H1 (cell line): ENCODE data around the gene CHRM4. TPM values are rescaled to one million over a fixed set of nuclear protein-coding genes. Genes with fewer than 3 reads are reported as not detected.

ENCODE experiments used
- CTCF ChIA-PET: fragments of 300-600 bp; sonication (Branson Sonifier 250); formaldehyde crosslinking; loops from one replicate; lab custom pipeline; 2021; ENCODE audit not compliant: partially characterized antibody; lab: Charles Lee
- POLR2A ChIA-PET: fragments of 300-600 bp; sonication (Branson Sonifier 250); formaldehyde crosslinking; loops from one replicate; lab custom pipeline; 2021; ENCODE audit warnings: inconsistent platforms; ENCODE audit not compliant: partially characterized antibody; lab: Charles Lee
- DNase-seq, 2 experiments: peaks; one replicate each; pipeline versions ENCODE4 v3.0.0 to v3.0.0-alpha.2; 2010 to 2022; ENCODE audit warnings: low spot score in 2 of 2, low read depth in 1 of 2, mixed read lengths in 1 of 2
- FAIRE-seq: peaks from 2 replicates; lab custom pipeline; 2011; peaks lifted over from hg19 to GRCh38; lab: Jason Lieb, UNC
- H2AFZ ChIP-seq: 2 replicates; pipeline ENCODE4 v1.8.1; 2012; ENCODE audit warnings: low read length, inconsistent platforms
- H2AK5ac ChIP-seq: 2 replicates; pipeline ENCODE4 v1.6.1; 2013; ENCODE audit warnings: low read depth, low read length
- H2BK120ac ChIP-seq: replicated peaks from 2 replicates; pipeline ENCODE3; 2013; ENCODE audit warnings: low read depth, low read length, inconsistent platforms
- H2BK12ac ChIP-seq: 2 replicates; pipeline ENCODE4 v1.6.1; 2013; ENCODE audit warnings: low read depth, low read length
- H2BK15ac ChIP-seq: 2 replicates; pipeline ENCODE4 v1.6.1; 2013; ENCODE audit warnings: low read length
- H2BK20ac ChIP-seq: 2 replicates; pipeline ENCODE4 v1.6.1; 2013; ENCODE audit warnings: low read length
- H2BK5ac ChIP-seq: 2 replicates; pipeline ENCODE4 v1.6.1; 2013; ENCODE audit warnings: low read depth, low read length
- H3K14ac ChIP-seq: 2 replicates; pipeline ENCODE4 v1.6.1; 2013; ENCODE audit warnings: inconsistent platforms; ENCODE audit not compliant: insufficient read length
- H3K18ac ChIP-seq: 2 replicates; pipeline ENCODE4 v1.6.1; 2013; ENCODE audit warnings: low read length; ENCODE audit errors: extremely low read depth
- H3K23ac ChIP-seq: 2 replicates; pipeline ENCODE4 v1.6.1; 2013; ENCODE audit warnings: inconsistent platforms; ENCODE audit not compliant: insufficient read length
- H3K23me2 ChIP-seq: 2 replicates; pipeline ENCODE4 v1.6.1; 2013; ENCODE audit warnings: low read depth, low read length
- H3K27ac ChIP-seq: 2 replicates; pipeline ENCODE4 v1.6.1; 2011; ENCODE audit warnings: low read depth, low read length, inconsistent platforms
- H3K27me3 ChIP-seq, 4 experiments: replicated peaks in 1 of 4; 1 replicate in 1 of 4; 2 replicates in 3 of 4; pipeline versions ENCODE4 v1.6.1 to v1.8.1; 2011 to 2013; ENCODE audit warnings: low read length in 3 of 4, mild to moderate bottlenecking in 3 of 4, inconsistent platforms in 2 of 4, mixed read lengths in 2 of 4, moderate library complexity in 1 of 4; ENCODE audit not compliant: control insufficient read depth in 3 of 4, insufficient read depth in 3 of 4; ENCODE audit errors: extremely low read depth in 1 of 4
- H3K36me3 ChIP-seq, 4 experiments: 2 replicates each; pipeline versions ENCODE4 v1.6.1 to v1.8.1; 2011 to 2013; ENCODE audit warnings: mild to moderate bottlenecking in 4 of 4, low read length in 3 of 4, moderate library complexity in 2 of 4, control low read depth in 1 of 4, inconsistent platforms in 1 of 4; ENCODE audit not compliant: insufficient read depth in 4 of 4, control insufficient read depth in 2 of 4
- H3K4ac ChIP-seq: replicated peaks from 2 replicates; pipeline ENCODE3; 2013; ENCODE audit warnings: low read length, low read depth, mixed read lengths, inconsistent platforms; ENCODE audit not compliant: insufficient read length
- H3K4me1 ChIP-seq, 4 experiments: replicated peaks in 1 of 4; 1 replicate in 1 of 4; 2 replicates in 3 of 4; pipeline versions ENCODE4 v1.6.1 to v1.8.1; 2011 to 2013; ENCODE audit warnings: low read length in 3 of 4, inconsistent platforms in 2 of 4, mixed read lengths in 1 of 4; ENCODE audit not compliant: insufficient read depth in 4 of 4, control insufficient read depth in 3 of 4
- H3K4me2 ChIP-seq, 2 experiments: 2 replicates each; pipeline versions ENCODE4 v1.6.1 to v1.8.1; 2011 to 2013; ENCODE audit warnings: low read depth in 2 of 2, low read length in 2 of 2, control low read depth in 1 of 2, inconsistent platforms in 1 of 2, mild to moderate bottlenecking in 1 of 2; ENCODE audit not compliant: insufficient read depth in 1 of 2
- H3K4me3 ChIP-seq, 4 experiments: fragments of 200-600, 300-600 bp in 1 of 4; sonication (generic), shearing (Covaris generic), sonication (Bioruptor Twin) in 1 of 4; 2 replicates each; pipeline versions ENCODE4 v1.5.1 to v1.8.1; 2011 to 2016; ENCODE audit warnings: low read length in 4 of 4, low read depth in 3 of 4, control low read depth in 2 of 4, inconsistent platforms in 2 of 4, mild to moderate bottlenecking in 2 of 4, mixed read lengths in 1 of 4, moderate library complexity in 1 of 4; ENCODE audit not compliant: insufficient read depth in 2 of 4; ENCODE audit errors: extremely low read depth in 1 of 4
- H3K56ac ChIP-seq: replicated peaks from 2 replicates; pipeline ENCODE3; 2013; ENCODE audit warnings: low read depth, mild to moderate bottlenecking, mixed read lengths, low read length, inconsistent platforms; ENCODE audit not compliant: insufficient read length
- H3K79me1 ChIP-seq: 2 replicates; pipeline ENCODE4 v1.6.1; 2013; ENCODE audit warnings: low read depth, low read length, control low read depth
- H3K79me2 ChIP-seq, 2 experiments: 2 replicates each; pipeline versions ENCODE4 v1.6.1 to v1.8.1; 2012 to 2013; ENCODE audit warnings: low read length in 2 of 2, mild to moderate bottlenecking in 2 of 2, inconsistent platforms in 1 of 2; ENCODE audit not compliant: insufficient read depth in 2 of 2, control insufficient read depth in 1 of 2
- H3K9ac ChIP-seq, 4 experiments: replicated peaks in 1 of 4; 1 replicate in 1 of 4; 2 replicates in 3 of 4; pipeline versions ENCODE4 v1.6.1 to v1.8.1; 2011 to 2013; ENCODE audit warnings: low read depth in 3 of 4, low read length in 3 of 4, control low read depth in 2 of 4, mild to moderate bottlenecking in 2 of 4, moderate library complexity in 2 of 4, inconsistent platforms in 1 of 4; ENCODE audit errors: extremely low read depth in 1 of 4
- H3K9me3 ChIP-seq, 2 experiments: 2 replicates each; pipeline versions ENCODE4 v1.6.1 to v1.8.1; 2012 to 2013; ENCODE audit warnings: mild to moderate bottlenecking in 2 of 2, moderate library complexity in 2 of 2, control low read depth in 1 of 2, inconsistent platforms in 1 of 2, low read depth in 1 of 2, low read length in 1 of 2, mixed read lengths in 1 of 2; ENCODE audit not compliant: insufficient read depth in 2 of 2
- H4K20me1 ChIP-seq, 2 experiments: replicated peaks in 1 of 2; 2 replicates each; pipeline versions ENCODE3 to v1.8.1; 2011 to 2013; ENCODE audit warnings: inconsistent platforms in 2 of 2, low read length in 2 of 2, mild to moderate bottlenecking in 1 of 2; ENCODE audit not compliant: insufficient read depth in 2 of 2, control insufficient read depth in 1 of 2
- H4K5ac ChIP-seq: 2 replicates; pipeline ENCODE4 v1.6.1; 2013; ENCODE audit warnings: low read length, low read depth, mixed read lengths, inconsistent platforms; ENCODE audit not compliant: insufficient read length
- H4K8ac ChIP-seq: 2 replicates; pipeline ENCODE4 v1.8.0; 2013; ENCODE audit warnings: mild to moderate bottlenecking, moderate library complexity, low read length, inconsistent platforms; ENCODE audit not compliant: insufficient read depth; ENCODE audit errors: extremely low read depth
- H4K91ac ChIP-seq: replicated peaks from 2 replicates; pipeline ENCODE3; 2013; ENCODE audit warnings: low read length, mixed read lengths, inconsistent platforms; ENCODE audit not compliant: insufficient read length
- MAX ChIP-seq: IDR thresholded peaks from 2 replicates; pipeline ENCODE4 v1.6.1; 2012; ENCODE audit warnings: inconsistent platforms
- PHF8 ChIP-seq: fragments of 200-600 bp; sonication (generic); conservative IDR thresholded peaks from 2 replicates; pipeline ENCODE4 v1.7.1; 2012; ENCODE audit warnings: low read depth, mild to moderate bottlenecking, inconsistent platforms, low read length, moderate library complexity
- RAD21 ChIP-seq, 2 experiments: IDR thresholded peaks in 1 of 2; conservative IDR thresholded peaks in 1 of 2; 2 replicates each; pipeline ENCODE4 v1.6.1; 2011; ENCODE audit warnings: low read depth in 2 of 2, low read length in 2 of 2, improper control_type of control experiment in 1 of 2, inconsistent platforms in 1 of 2, mild to moderate bottlenecking in 1 of 2, moderate library complexity in 1 of 2
- RNF2 ChIP-seq: fragments of 200-900, 300-1000 bp; sonication (generic); IDR thresholded peaks from 2 replicates; pipeline ENCODE4 v1.7.1; 2016; ENCODE audit warnings: borderline replicate concordance, low read depth, mild to moderate bottlenecking, antibody characterized with exemption, low read length; ENCODE audit not compliant: poor library complexity, severe bottlenecking; ENCODE audit errors: missing control alignments
- SUZ12 ChIP-seq: fragments of 200-600 bp; sonication (generic); IDR thresholded peaks from 2 replicates; pipeline ENCODE4 v1.6.1; 2012; ENCODE audit warnings: mild to moderate bottlenecking, inconsistent platforms, low read length, moderate library complexity, mixed read lengths
- WGBS, 2 experiments: shearing (Covaris generic) in 1 of 2; methylation state at CpG; one replicate each; pipeline versions ENCODE4 v1.1.6 to v1.1.7; 2013 to 2015; ENCODE audit warnings: low lambda C conversion rate in 2 of 2, mixed read lengths in 2 of 2, inconsistent platforms in 1 of 2, low coverage in 1 of 2, missing lambda C conversion rate in 1 of 2; ENCODE audit not compliant: insufficient replicate concordance in 2 of 2, insufficient coverage in 1 of 2, insufficient read length in 1 of 2; ENCODE audit errors: extremely low coverage in 1 of 2, missing lambda C conversion rate in 1 of 2; 5-methylcytosine and 5-hydroxymethylcytosine counted together
- polyA plus RNA-seq, 7 experiments: library from polyadenylated mRNA; depleted of rRNA in 3 of 7; stranded (reverse) in 5 of 7; unstranded in 2 of 7; fragments of >200 nt in 5 of 7; fragments of 200-250 nt in 2 of 7; gene quantifications; 1 replicate in 5 of 7; 2 replicates in 1 of 7; 4 replicates in 1 of 7; pipeline versions ENCODE4 v1.2.1 to v1.2.3, GENCODE V29; 2011 to 2013; ENCODE audit warnings: missing spikeins in 2 of 7, mixed read lengths in 2 of 7
- total RNA-seq: library from RNA; stranded (reverse); fragmentation: NEBNext Ultra II Directional; extraction: Animal tissue kit (Norgen Biotek cat#: 25700); gene quantifications from 2 replicates; pipeline ENCODE4 v1.2.1, GENCODE V29; 2021

Gene CHRM4
- total and polyA plus RNA-seq, 2 of the 8 experiments (the other 6 are each of a cell fraction or from before 2014, with no cell fraction given), result 1.1 to 1.3 TPM

DNA sequence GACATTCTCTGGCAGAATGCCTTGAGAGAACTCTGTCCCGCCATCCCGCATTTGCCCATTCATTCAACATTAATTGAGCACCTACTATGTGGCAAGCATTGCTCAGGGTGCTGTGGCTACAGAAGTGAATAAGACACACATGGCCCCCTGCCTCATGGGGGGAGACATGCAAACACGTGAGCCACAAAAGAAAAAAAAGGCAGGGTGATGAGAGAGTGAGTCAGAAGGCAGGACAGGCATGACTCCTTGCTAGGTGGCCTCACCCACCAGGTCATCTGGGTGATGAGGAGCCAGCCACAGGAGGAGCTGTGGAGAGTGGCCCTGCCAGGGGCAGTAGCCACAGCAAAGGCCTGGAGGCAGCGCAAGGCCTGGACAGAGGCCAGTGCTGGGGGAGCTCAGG, 4.9 kb downstream of the CHRM4 start:
- WGBS, 2 experiments, result 91% methylated on average over 4 of the region's 4 CpGs; no CpG with 5 or more reads in 1 of the 2 experiments
- no peak for DNase-seq
- TF ChIP-seq SUZ12, result no peak
- TF ChIP-seq PHF8, result no peak
- TF ChIP-seq RAD21 (IDR thresholded peaks at IDR 0.05 in 1 of 2, conservative IDR thresholded peaks at IDR 0.05 in 1 of 2; ENCODE audit: low read depth in 2 of 2, low read length in 2 of 2), result no peak
- no peak for TF ChIP-seq RNF2
- no peak for TF ChIP-seq MAX
- Histone ChIP-seq H2AK5ac (no peak overlapping the region), H3K79me2 (no peaks in the 10 kb centered on the region; a peak in 1 of 4 replicates), H2BK15ac (no peak overlapping the region), H2AFZ (no peak overlapping the region), H3K9me3 (no peaks in the 10 kb centered on the region; a peak in 1 of 4 replicates), H3K27me3 (peaks cover 19 to 45% (median 38%) of the 10 kb centered on the region in 4 experiments), H2BK12ac (no peak overlapping the region), H4K91ac (no peak overlapping the region), H3K4me1 (peaks cover 3 to 25% (median 21%) of the 10 kb centered on the region in 4 experiments), H2BK120ac (no peak overlapping the region), H4K5ac (no peak overlapping the region), H3K14ac (no peak overlapping the region), H3K4me2 (no peak overlapping the region), H2BK20ac (no peak overlapping the region), H3K23me2 (peaks cover 20% of the 10 kb centered on the region; the same call in 1 of the 2 replicates), H3K36me3 (peaks cover 0 to 4% (median 0%) of the 10 kb centered on the region in 4 experiments; a peak in 2 of 8 replicates), H3K23ac (no peak overlapping the region), H3K79me1 (no peaks in the 10 kb centered on the region), H3K18ac (no peak overlapping the region), H4K8ac (no peak overlapping the region), H3K4ac (no peak overlapping the region), H4K20me1 (peaks cover 5 to 24% of the 10 kb centered on the region in 2 experiments), H2BK5ac (no peak overlapping the region), H3K56ac (no peak overlapping the region), H3K27ac (no peak overlapping the region), H3K9ac (no peak overlapping the region), H3K4me3 (no peak overlapping the region)
- FAIRE-seq, result no peak
- POLR2A ChIA-PET, result interaction anchor here (0.7 kb wide), 1 partner anchor 33 kb away, joined by 3 read pairs; no protein-coding TSS in a partner anchor
- CTCF ChIA-PET, result interaction anchor here (1.1 to 7.7 kb wide), 9 partner anchors 9 to 309 kb away, joined by 3 to 124 read pairs (median 25); no protein-coding TSS in a partner anchor
